Activated naive CD8-positive, alpha-beta T cell treated with anti-CD3 and anti-CD28 coated beads, Interleukin-2, amount 10 ng/mL, durations not matched to agents 7 days and 5 days (primary cell): Measurements from ENCODE around the gene BANK1. TPM values are rescaled to one million over a fixed set of nuclear protein-coding genes. Genes with fewer than 3 reads are reported as not detected.

ENCODE experiments used
- ATAC-seq: fragments of 150-1000 bp; cut with Tn5 transposase; one replicate; pipeline ENCODE4 v1.10.0; 2021; ENCODE audit warnings: low read depth, moderate library complexity
- POLR2A ChIA-PET: fragments of 350-600 bp; sonication (Branson Sonifier 250); formaldehyde crosslinking; loops from one replicate; lab custom pipeline; 2021; ENCODE audit warnings: antibody characterized with exemption; lab: Charles Lee
- DNase-seq: peaks from one replicate; pipeline ENCODE4 v3.0.0; 2021
- H3K27ac Mint-ChIP-seq: one replicate; pipeline ENCODE4 v1.8.0; 2022; ENCODE audit warnings: mild to moderate bottlenecking, mixed read lengths
- H3K27me3 Mint-ChIP-seq: one replicate; pipeline ENCODE4 v1.8.0; 2022; ENCODE audit warnings: mild to moderate bottlenecking, moderate library complexity, mixed read lengths
- H3K36me3 Mint-ChIP-seq: one replicate; pipeline ENCODE4 v1.8.0; 2021; ENCODE audit warnings: mild to moderate bottlenecking, mixed read lengths
- H3K4me1 Mint-ChIP-seq: one replicate; pipeline ENCODE4 v1.8.0; 2021; ENCODE audit warnings: mixed read lengths
- H3K4me3 Mint-ChIP-seq: one replicate; pipeline ENCODE4 v1.8.0; 2022; ENCODE audit warnings: mild to moderate bottlenecking, moderate library complexity, mixed read lengths
- H3K9me3 Mint-ChIP-seq: one replicate; pipeline ENCODE4 v1.8.0; 2021; ENCODE audit warnings: mixed read lengths
- total RNA-seq, 2 experiments: library from RNA; stranded (reverse); gene quantifications; one replicate each; pipeline ENCODE4 v1.2.3, GENCODE V29; 2021

BANK1 gene
- total RNA-seq, 2 experiments from 2014 or later, result 0.51 to 0.72 TPM

- Mint-ChIP-seq H3K9me3 (no peaks in the 10 kb centered on the region), H3K4me1 (no peaks in the 10 kb centered on the region), H3K4me3 (no peak overlapping the region), H3K27ac (no peak overlapping the region), H3K36me3 (no peaks in the 10 kb centered on the region), H3K27me3 (peaks cover 13% of the 10 kb centered on the region)
- DNase-seq (no peak), ATAC-seq (no peak)
- POLR2A ChIA-PET, result no interaction called here
These were observed 44.8 kb downstream of the BANK1 start for GRCh38 chr4:101835121-101835904.

- Mint-ChIP-seq H3K27me3 (peaks cover 2% of the 10 kb centered on the region), H3K36me3 (no peaks in the 10 kb centered on the region), H3K4me1 (no peaks in the 10 kb centered on the region), H3K9me3 (no peaks in the 10 kb centered on the region), H3K27ac (no peak overlapping the region), H3K4me3 (no peak overlapping the region)
- no peak for ATAC-seq
- POLR2A ChIA-PET, result no interaction called here
- no peak for DNase-seq
These were observed 52.5 kb downstream of the BANK1 start for GRCh38 chr4:101843054-101843453.

GRCh38 chr4:101846550-101846949 lies 56.0 kb downstream of the BANK1 start:
- no peak overlapping the region for H3K27ac Mint-ChIP-seq
- no peaks in the 10 kb centered on the region for H3K36me3 Mint-ChIP-seq
- H3K4me3 Mint-ChIP-seq, result no peak overlapping the region
- H3K27me3 Mint-ChIP-seq, result no peaks in the 10 kb centered on the region
- H3K4me1 Mint-ChIP-seq, result no peaks in the 10 kb centered on the region
- ATAC-seq (no peak), DNase-seq (no peak)
- POLR2A ChIA-PET, result no interaction called here
- H3K9me3 Mint-ChIP-seq, result no peaks in the 10 kb centered on the region

- H3K4me1 Mint-ChIP-seq, result no peaks in the 10 kb centered on the region
- POLR2A ChIA-PET, result no interaction called here
- peaks cover 8% of the 10 kb centered on the region for H3K27me3 Mint-ChIP-seq
- no peak for ATAC-seq
- no peak overlapping the region for H3K27ac Mint-ChIP-seq
- DNase-seq, result no peak
- H3K36me3 Mint-ChIP-seq, result no peaks in the 10 kb centered on the region
- H3K9me3 Mint-ChIP-seq, result no peaks in the 10 kb centered on the region
- no peak overlapping the region for H3K4me3 Mint-ChIP-seq
These were observed 60.2 kb downstream of the BANK1 start for GRCh38 chr4:101850698-101851097.

GRCh38 chr4:101851672-101852071 lies 61.1 kb downstream of the BANK1 start:
- no peak for ATAC-seq
- H3K4me1 Mint-ChIP-seq, result no peaks in the 10 kb centered on the region
- no peaks in the 10 kb centered on the region for H3K9me3 Mint-ChIP-seq

GRCh38 chr4:101853028-101853427 lies 62.5 kb downstream of the BANK1 start:
- H3K27ac Mint-ChIP-seq, result no peak overlapping the region
- no peaks in the 10 kb centered on the region for H3K4me1 Mint-ChIP-seq
- H3K36me3 Mint-ChIP-seq, result no peaks in the 10 kb centered on the region
- POLR2A ChIA-PET, result no interaction called here
- no peak for ATAC-seq
- peaks cover 8% of the 10 kb centered on the region for H3K27me3 Mint-ChIP-seq
- H3K4me3 Mint-ChIP-seq, result no peak overlapping the region
- no peak for DNase-seq
- no peaks in the 10 kb centered on the region for H3K9me3 Mint-ChIP-seq

More at GRCh38 chr4:101851672-101852071, 61.1 kb downstream of the BANK1 start:
- Mint-ChIP-seq H3K27me3 (peaks cover 8% of the 10 kb centered on the region), H3K4me3 (no peak overlapping the region), H3K27ac (no peak overlapping the region), H3K36me3 (no peaks in the 10 kb centered on the region)
- no peak for DNase-seq
- POLR2A ChIA-PET, result no interaction called here

- Mint-ChIP-seq H3K27ac (no peak overlapping the region), H3K27me3 (peaks cover 11% of the 10 kb centered on the region), H3K9me3 (no peaks in the 10 kb centered on the region), H3K4me1 (no peaks in the 10 kb centered on the region), H3K36me3 (no peaks in the 10 kb centered on the region), H3K4me3 (no peak overlapping the region)
- no peak for DNase-seq
- POLR2A ChIA-PET, result no interaction called here
- ATAC-seq, result no peak
These were observed 63.2 kb downstream of the BANK1 start for GRCh38 chr4:101853691-101854090.

- DNase-seq (no peak), ATAC-seq (no peak)
- peaks cover 11% of the 10 kb centered on the region for H3K27me3 Mint-ChIP-seq
- POLR2A ChIA-PET, result no interaction called here
- no peaks in the 10 kb centered on the region for H3K4me1 Mint-ChIP-seq
- no peaks in the 10 kb centered on the region for H3K9me3 Mint-ChIP-seq
- no peaks in the 10 kb centered on the region for H3K36me3 Mint-ChIP-seq
- no peak overlapping the region for H3K27ac Mint-ChIP-seq
- no peak overlapping the region for H3K4me3 Mint-ChIP-seq
These were observed 64.7 kb downstream of the BANK1 start for GRCh38 chr4:101855239-101855638.

- DNase-seq, result no peak
- POLR2A ChIA-PET, result no interaction called here
- Mint-ChIP-seq H3K9me3 (no peaks in the 10 kb centered on the region), H3K27ac (no peak overlapping the region), H3K27me3 (peaks cover 11% of the 10 kb centered on the region), H3K4me3 (no peak overlapping the region), H3K36me3 (no peaks in the 10 kb centered on the region), H3K4me1 (no peaks in the 10 kb centered on the region)
- no peak for ATAC-seq
These were observed 65.6 kb downstream of the BANK1 start for GRCh38 chr4:101856149-101856548.

GRCh38 chr4:101857176-101857575 lies 66.6 kb downstream of the BANK1 start:
- no peak for DNase-seq
- peaks cover 11% of the 10 kb centered on the region for H3K27me3 Mint-ChIP-seq
- ATAC-seq, result no peak
- H3K27ac Mint-ChIP-seq, result no peak overlapping the region
- H3K36me3 Mint-ChIP-seq, result no peaks in the 10 kb centered on the region
- POLR2A ChIA-PET, result no interaction called here
- no peaks in the 10 kb centered on the region for H3K9me3 Mint-ChIP-seq
- no peaks in the 10 kb centered on the region for H3K4me1 Mint-ChIP-seq
- no peak overlapping the region for H3K4me3 Mint-ChIP-seq

GRCh38 chr4:101858641-101859040 lies 68.1 kb downstream of the BANK1 start:
- H3K27me3 Mint-ChIP-seq, result peaks cover 3% of the 10 kb centered on the region
- H3K9me3 Mint-ChIP-seq, result no peaks in the 10 kb centered on the region
- H3K27ac Mint-ChIP-seq, result no peak overlapping the region
- DNase-seq (no peak), ATAC-seq (no peak)
- H3K4me3 Mint-ChIP-seq, result no peak overlapping the region
- POLR2A ChIA-PET, result no interaction called here
- H3K4me1 Mint-ChIP-seq, result no peaks in the 10 kb centered on the region
- no peaks in the 10 kb centered on the region for H3K36me3 Mint-ChIP-seq

GRCh38 chr4:101862595-101862994 lies 72.1 kb downstream of the BANK1 start:
- no peak overlapping the region for H3K27ac Mint-ChIP-seq
- H3K9me3 Mint-ChIP-seq, result no peaks in the 10 kb centered on the region
- ATAC-seq, result no peak
- no peaks in the 10 kb centered on the region for H3K4me1 Mint-ChIP-seq
- peaks cover 3% of the 10 kb centered on the region for H3K27me3 Mint-ChIP-seq
- DNase-seq, result no peak
- POLR2A ChIA-PET, result no interaction called here
- no peaks in the 10 kb centered on the region for H3K36me3 Mint-ChIP-seq
- no peak overlapping the region for H3K4me3 Mint-ChIP-seq

GRCh38 chr4:101864660-101865059 lies 74.1 kb downstream of the BANK1 start:
- POLR2A ChIA-PET, result no interaction called here
- Mint-ChIP-seq H3K9me3 (no peaks in the 10 kb centered on the region), H3K4me1 (no peaks in the 10 kb centered on the region), H3K27me3 (no peaks in the 10 kb centered on the region), H3K4me3 (no peak overlapping the region), H3K36me3 (no peaks in the 10 kb centered on the region), H3K27ac (no peak overlapping the region)
- DNase-seq (no peak), ATAC-seq (no peak)

- Mint-ChIP-seq H3K36me3 (no peaks in the 10 kb centered on the region), H3K27ac (no peak overlapping the region), H3K4me1 (no peaks in the 10 kb centered on the region), H3K4me3 (no peak overlapping the region), H3K27me3 (no peaks in the 10 kb centered on the region), H3K9me3 (no peaks in the 10 kb centered on the region)
- DNase-seq (no peak), ATAC-seq (no peak)
- POLR2A ChIA-PET, result no interaction called here
These were observed 75.1 kb downstream of the BANK1 start for GRCh38 chr4:101865501-101866062.
